ENCODE results near the gene LRRC47. TPM values are rescaled to one million over a fixed set of nuclear protein-coding genes. Genes with fewer than 3 reads are reported as not detected.

Gene LRRC47
- total RNA-seq, 1 experiment from 2014 or later, result 65.1 TPM

DNA sequence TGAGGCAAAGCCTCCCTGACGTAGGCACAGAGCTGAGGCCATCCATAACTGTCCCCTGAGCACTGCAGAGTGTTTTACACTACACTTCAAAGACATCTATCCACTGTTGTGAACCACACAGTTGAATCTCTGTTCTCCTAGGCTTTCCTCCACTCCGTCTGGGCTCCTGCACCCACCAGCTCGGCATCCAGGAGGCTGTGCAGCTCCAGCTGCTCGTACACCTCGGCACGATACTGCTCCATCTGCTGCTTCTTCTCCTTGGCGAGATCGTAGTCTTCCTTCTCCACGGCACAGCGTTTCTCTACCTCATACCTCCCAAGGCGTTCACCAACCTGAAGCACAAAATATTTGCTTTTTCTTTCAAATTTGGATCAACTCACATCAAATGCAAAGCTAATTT is 42.5 kb upstream of the LRRC47 start:
- no peak overlapping the region for H4K5ac ChIP-seq (ENCODE audit: insufficient read length, low read depth, low read length)

More for the DNA sequence above, 42.5 kb upstream of the LRRC47 start:
- H3K79me1 ChIP-seq (ENCODE audit: insufficient read depth, low read depth, low read length, poor library complexity, severe bottlenecking), result no peaks in the 10 kb centered on the region
- H3K23me2 ChIP-seq (ENCODE audit: insufficient read length, low read depth, low read length, poor library complexity, severe bottlenecking), result no peaks in the 10 kb centered on the region
- no peak overlapping the region for H3K18ac ChIP-seq (ENCODE audit: insufficient read length, low read depth, low read length)
- whole genome bisulfite sequencing (ENCODE audit: extremely low coverage, insufficient read length, low lambda C conversion rate), result no CpG with 5 or more reads among the region's 11 CpGs
- H4K20me1 ChIP-seq (ENCODE audit: control insufficient read depth, insufficient read depth, insufficient read length), result no peaks in the 10 kb centered on the region
- H2BK20ac ChIP-seq (ENCODE audit: low read depth, low read length, poor library complexity, severe bottlenecking), result no peak overlapping the region
- Mint-ChIP-seq H3K9me3 (peaks cover 4 to 5% of the 10 kb centered on the region in 2 experiments; a peak in 4 of 5 replicates), H3K4me1 (no peaks in the 10 kb centered on the region), H3K36me3 (ENCODE audit: insufficient read depth in 1 of 3, low read depth in 3 of 3) (peaks cover 30 to 69% (median 40%) of the 10 kb centered on the region in 3 experiments), H3K4me3 (no peak overlapping the region), H3K27ac (peak overlapping the region in 2 of 3 experiments; percentile 22 to 49; a peak in 3 of 7 replicates), H3K27me3 (ENCODE audit: low read depth) (no peaks in the 10 kb centered on the region)
- H3K4me2 ChIP-seq (ENCODE audit: insufficient read depth, insufficient read length, low read length), result no peak overlapping the region
- H2BK120ac ChIP-seq (ENCODE audit: low read depth, low read length, poor library complexity, severe bottlenecking), result no peak overlapping the region
- H3K56ac ChIP-seq (ENCODE audit: insufficient read length, low read depth, low read length), result no peak overlapping the region
- no peak overlapping the region for H2BK5ac ChIP-seq (ENCODE audit: insufficient read length, low read length)
- no peak overlapping the region for H4K91ac ChIP-seq (ENCODE audit: insufficient read length, low read depth, low read length)
- no peak overlapping the region for H3K23ac ChIP-seq (ENCODE audit: insufficient read length, low read depth, low read length)
- no peaks in the 10 kb centered on the region for H3K4me1 ChIP-seq (ENCODE audit: insufficient read depth, low read length)
- H3K14ac ChIP-seq (ENCODE audit: insufficient read depth, low read length), result no peak overlapping the region
- H3T11ph ChIP-seq (ENCODE audit: low read length), result no peak overlapping the region
- H3K4ac ChIP-seq (ENCODE audit: low read depth, low read length), result no peak overlapping the region
- TF ChIP-seq, protein P1, sequence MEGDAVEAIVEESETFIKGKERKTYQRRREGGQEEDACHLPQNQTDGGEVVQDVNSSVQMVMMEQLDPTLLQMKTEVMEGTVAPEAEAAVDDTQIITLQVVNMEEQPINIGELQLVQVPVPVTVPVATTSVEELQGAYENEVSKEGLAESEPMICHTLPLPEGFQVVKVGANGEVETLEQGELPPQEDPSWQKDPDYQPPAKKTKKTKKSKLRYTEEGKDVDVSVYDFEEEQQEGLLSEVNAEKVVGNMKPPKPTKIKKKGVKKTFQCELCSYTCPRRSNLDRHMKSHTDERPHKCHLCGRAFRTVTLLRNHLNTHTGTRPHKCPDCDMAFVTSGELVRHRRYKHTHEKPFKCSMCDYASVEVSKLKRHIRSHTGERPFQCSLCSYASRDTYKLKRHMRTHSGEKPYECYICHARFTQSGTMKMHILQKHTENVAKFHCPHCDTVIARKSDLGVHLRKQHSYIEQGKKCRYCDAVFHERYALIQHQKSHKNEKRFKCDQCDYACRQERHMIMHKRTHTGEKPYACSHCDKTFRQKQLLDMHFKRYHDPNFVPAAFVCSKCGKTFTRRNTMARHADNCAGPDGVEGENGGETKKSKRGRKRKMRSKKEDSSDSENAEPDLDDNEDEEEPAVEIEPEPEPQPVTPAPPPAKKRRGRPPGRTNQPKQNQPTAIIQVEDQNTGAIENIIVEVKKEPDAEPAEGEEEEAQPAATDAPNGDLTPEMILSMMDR (conservative IDR thresholded peaks at IDR 0.05), result no peak
- no peak overlapping the region for H2AFZ ChIP-seq (ENCODE audit: low read length)
- H3K79me2 ChIP-seq (ENCODE audit: insufficient read depth, low read length), result no peaks in the 10 kb centered on the region
- no peak overlapping the region for H2BK15ac ChIP-seq (ENCODE audit: low read depth, low read length)
- H3K27ac ChIP-seq (ENCODE audit: insufficient read length, low read depth, low read length), result no peak overlapping the region
- H2AK5ac ChIP-seq (ENCODE audit: insufficient read length, low read length), result no peak overlapping the region
- H4K8ac ChIP-seq (replicated peaks; ENCODE audit: insufficient read length, low read depth, low read length), result no peak overlapping the region
- DNase-seq, result no peak
- no peak overlapping the region for H2BK12ac ChIP-seq (ENCODE audit: insufficient read length, low read depth, low read length)
- no peak overlapping the region for H3K9ac ChIP-seq (ENCODE audit: extremely low read depth, insufficient read length, low read length)
- H3K9me3 ChIP-seq (ENCODE audit: control insufficient read depth, low read depth, low read length), result no peaks in the 10 kb centered on the region
- no peaks in the 10 kb centered on the region for H3K27me3 ChIP-seq (ENCODE audit: insufficient read depth, low read length)
